ENCODE results near the gene FAM13A.

DNA sequence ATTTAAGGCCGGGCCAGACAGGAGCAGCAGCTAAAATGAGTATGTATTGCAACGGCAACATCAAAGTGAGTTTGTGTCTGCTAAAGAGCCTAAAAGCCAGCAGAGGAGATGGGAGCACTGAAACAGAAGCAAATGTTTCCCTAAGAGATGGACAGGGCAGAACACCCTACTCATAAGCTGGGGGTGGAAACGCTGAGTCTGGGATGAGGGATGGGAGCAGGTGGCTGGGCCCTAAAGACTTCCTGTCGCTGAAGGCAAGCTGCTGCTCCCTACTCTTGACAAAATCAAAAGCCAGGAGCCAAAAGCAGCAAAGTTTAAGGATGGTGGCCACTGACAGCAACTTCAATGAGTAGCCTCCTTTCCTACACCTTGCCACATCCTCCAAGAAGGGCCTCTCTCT is 318.8 kb downstream of the FAM13A start:
- TF ChIP-seq POLR2AphosphoS5 (IDR thresholded peaks at IDR 0.05; ENCODE audit: low read depth, low read length) (no peak), KDM5A (IDR thresholded peaks at IDR 0.05; ENCODE audit: low read length) (no peak)
- TF ChIP-seq, protein P1, sequence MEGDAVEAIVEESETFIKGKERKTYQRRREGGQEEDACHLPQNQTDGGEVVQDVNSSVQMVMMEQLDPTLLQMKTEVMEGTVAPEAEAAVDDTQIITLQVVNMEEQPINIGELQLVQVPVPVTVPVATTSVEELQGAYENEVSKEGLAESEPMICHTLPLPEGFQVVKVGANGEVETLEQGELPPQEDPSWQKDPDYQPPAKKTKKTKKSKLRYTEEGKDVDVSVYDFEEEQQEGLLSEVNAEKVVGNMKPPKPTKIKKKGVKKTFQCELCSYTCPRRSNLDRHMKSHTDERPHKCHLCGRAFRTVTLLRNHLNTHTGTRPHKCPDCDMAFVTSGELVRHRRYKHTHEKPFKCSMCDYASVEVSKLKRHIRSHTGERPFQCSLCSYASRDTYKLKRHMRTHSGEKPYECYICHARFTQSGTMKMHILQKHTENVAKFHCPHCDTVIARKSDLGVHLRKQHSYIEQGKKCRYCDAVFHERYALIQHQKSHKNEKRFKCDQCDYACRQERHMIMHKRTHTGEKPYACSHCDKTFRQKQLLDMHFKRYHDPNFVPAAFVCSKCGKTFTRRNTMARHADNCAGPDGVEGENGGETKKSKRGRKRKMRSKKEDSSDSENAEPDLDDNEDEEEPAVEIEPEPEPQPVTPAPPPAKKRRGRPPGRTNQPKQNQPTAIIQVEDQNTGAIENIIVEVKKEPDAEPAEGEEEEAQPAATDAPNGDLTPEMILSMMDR (IDR thresholded peaks at IDR 0.05; ENCODE audit: control extremely low read depth in 1 of 3, insufficient read depth in 1 of 3, low read depth in 1 of 3, low read length in 3 of 3), result no peak

Data from H1 (cell line).